K562 (cell line): ENCODE results near the gene FOXK2. TPM values are rescaled to one million over a fixed set of nuclear protein-coding genes. Genes with fewer than 3 reads are reported as not detected.

ENCODE experiments used
- ATAC-seq: fragments of 200-7000 bp; cut with Tn5 transposase; 3 replicates; pipeline ENCODE4 v1.9.1; 2020; ENCODE audit warnings: moderate library complexity
- BruUV-seq: library from RNA; stranded (reverse); fragments of 400-500 nt; replicated peaks from 2 replicates; lab custom pipeline; 2021; lab: Mats Ljungman, UMichigan
- CTCF ChIA-PET: fragments of 300-600 bp; formaldehyde crosslinking; extraction: SDS; loops from one replicate; lab custom pipeline; 2021; ENCODE audit warnings: low intra/inter-chr PET ratio; lab: Yijun Ruan, JAX
- POLR2A ChIA-PET: fragments of 300-600, 350-650 bp; sonication (Branson Sonifier 250); formaldehyde crosslinking; extraction: SDS; loops from one replicate; lab custom pipeline; 2021; ENCODE audit warnings: antibody characterized with exemption, inconsistent platforms; lab: Yijun Ruan, JAX
- DNase-seq, 4 experiments: peaks; one replicate each; pipeline versions ENCODE4 v3.0.0 to v3.0.0-alpha.2; 2011 to 2018; ENCODE audit warnings: low spot score in 3 of 4, mixed read lengths in 3 of 4; ENCODE audit errors: extremely low read depth in 1 of 4
- FAIRE-seq: peaks from 2 replicates; lab custom pipeline; 2011; peaks lifted over from hg19 to GRCh38; lab: Jason Lieb, UNC
- H2AFZ ChIP-seq: 2 replicates; pipeline ENCODE4 v1.6.0; 2011; ENCODE audit warnings: low read depth, low read length, control low read depth, inconsistent platforms
- H3K27ac ChIP-seq: fragments of 200-600 bp; 3 replicates; pipeline ENCODE4 v1.8.0; 2011; ENCODE audit warnings: low read depth, mild to moderate bottlenecking, control low read depth, inconsistent platforms, low read length, moderate library complexity, mixed read lengths; ENCODE audit errors: extremely low read depth
- H3K27me3 ChIP-seq, 2 experiments: fragments of 300-600 bp in 1 of 2; 2 replicates in 1 of 2; 3 replicates in 1 of 2; pipeline versions ENCODE4 v1.6.0 to v1.8.0; 2011; ENCODE audit warnings: inconsistent platforms in 2 of 2, low read length in 2 of 2, mild to moderate bottlenecking in 1 of 2, mixed read lengths in 1 of 2, moderate library complexity in 1 of 2; ENCODE audit not compliant: control insufficient read depth in 2 of 2, insufficient read depth in 2 of 2
- H3K36me3 ChIP-seq: fragments of 300-600 bp; 3 replicates; pipeline ENCODE4 v1.8.0; 2011; ENCODE audit warnings: mild to moderate bottlenecking, low read length, inconsistent platforms; ENCODE audit not compliant: control insufficient read depth, insufficient read depth
- H3K4me1 ChIP-seq, 2 experiments: fragments of 200-600 bp in 1 of 2; replicated peaks in 1 of 2; 2 replicates in 1 of 2; 3 replicates in 1 of 2; pipeline versions ENCODE4 v1.5.1 to v1.8.0; 2011; ENCODE audit warnings: inconsistent platforms in 2 of 2, low read length in 2 of 2, mild to moderate bottlenecking in 1 of 2, mixed read lengths in 1 of 2, moderate library complexity in 1 of 2; ENCODE audit not compliant: control insufficient read depth in 2 of 2, insufficient read depth in 2 of 2
- H3K4me2 ChIP-seq: 2 replicates; pipeline ENCODE4 v1.6.1; 2011; ENCODE audit warnings: low read length, control low read depth, inconsistent platforms, mixed read lengths; ENCODE audit not compliant: insufficient read depth
- H3K4me3 ChIP-seq: fragments of 200-600 bp; sonication (generic), shearing (Covaris generic); 2 replicates; pipeline ENCODE4 v1.5.1; 2016; ENCODE audit warnings: control low read depth, inconsistent platforms
- H3K79me2 ChIP-seq: fragments of 200-600 bp; 3 replicates; pipeline ENCODE4 v1.8.0; 2011; ENCODE audit warnings: low read length, inconsistent platforms; ENCODE audit not compliant: control insufficient read depth, insufficient read depth
- H3K9ac ChIP-seq, 2 experiments: 2 replicates each; pipeline versions ENCODE4 v1.6.0 to v1.6.1; 2011; ENCODE audit warnings: low read depth in 2 of 2, low read length in 2 of 2, control low read depth in 1 of 2, inconsistent platforms in 1 of 2, mild to moderate bottlenecking in 1 of 2, mixed read lengths in 1 of 2; ENCODE audit not compliant: insufficient read depth in 1 of 2
- H3K9me1 ChIP-seq: one replicate; pipeline ENCODE4 v1.6.0; 2011; ENCODE audit warnings: inconsistent platforms, mild to moderate bottlenecking, low read length, moderate library complexity; ENCODE audit not compliant: control insufficient read depth, insufficient read depth
- H3K9me3 ChIP-seq: replicated peaks from 2 replicates; pipeline ENCODE4 v1.5.1; 2011; ENCODE audit warnings: low read depth, low read length, inconsistent platforms; ENCODE audit not compliant: control insufficient read depth, insufficient read depth
- H4K20me1 ChIP-seq: replicated peaks from 2 replicates; pipeline ENCODE4 v1.6.1; 2011; ENCODE audit warnings: low read length, inconsistent platforms, mixed read lengths; ENCODE audit not compliant: control insufficient read depth, insufficient read depth
- E2F6 ChIP-seq, 2 experiments: IDR thresholded peaks; 2 replicates each; pipeline ENCODE4 v1.6.1; 2011; ENCODE audit warnings: borderline replicate concordance in 1 of 2, control low read depth in 1 of 2, low read depth in 1 of 2, low read length in 1 of 2, mild to moderate bottlenecking in 1 of 2, mixed read lengths in 1 of 2, moderate library complexity in 1 of 2; ENCODE audit not compliant: insufficient read depth in 1 of 2, insufficient read length in 1 of 2, poor library complexity in 1 of 2, severe bottlenecking in 1 of 2; ENCODE audit errors: extremely low read depth in 1 of 2
- FOXJ2 ChIP-seq: fragments of 200-800 bp; sonication (Bioruptor generic); IDR thresholded peaks from 2 replicates; pipeline ENCODE4 v1.6.1; 2016; ENCODE audit warnings: missing genetic modification characterization, missing compliant biosample characterization
- MAX ChIP-seq: sonication (generic); formaldehyde crosslinking; IDR thresholded peaks from 2 replicates; pipeline ENCODE4 v1.9.0; 2022; ENCODE audit warnings: mild to moderate bottlenecking, missing genetic modification reagents
- MCM3 ChIP-seq: fragments of 450-650 bp; IDR thresholded peaks from 2 replicates; pipeline ENCODE4 v1.6.1; 2016
- MNT ChIP-seq, 2 experiments: fragments of 450-650 bp; conservative IDR thresholded peaks; 2 replicates each; pipeline ENCODE4 v1.6.1; 2017; ENCODE audit warnings: mild to moderate bottlenecking in 2 of 2, moderate library complexity in 2 of 2
- POLR2AphosphoS5 ChIP-seq: IDR thresholded peaks from 2 replicates; pipeline ENCODE4 v1.6.1; 2011; ENCODE audit warnings: mild to moderate bottlenecking, low read depth, low read length, moderate library complexity; ENCODE audit not compliant: control insufficient read depth, insufficient read depth
- POLR2G ChIP-seq: fragments of 200-400 bp; formaldehyde crosslinking; IDR thresholded peaks from 2 replicates; pipeline ENCODE4 v1.6.1; 2017; ENCODE audit warnings: low read depth, mild to moderate bottlenecking, antibody characterized with exemption, low read length, moderate library complexity
- RBM22 ChIP-seq: fragments of 200-400 bp; formaldehyde crosslinking; IDR thresholded peaks from 2 replicates; pipeline ENCODE4 v1.6.1; 2018; ENCODE audit warnings: low read length, low read depth; ENCODE audit not compliant: poor library complexity, severe bottlenecking
- SIX5 ChIP-seq, 2 experiments: IDR thresholded peaks; 2 replicates each; pipeline ENCODE4 v1.6.1; 2011; ENCODE audit warnings: low read length in 2 of 2, borderline replicate concordance in 1 of 2, low read depth in 1 of 2, mild to moderate bottlenecking in 1 of 2, moderate library complexity in 1 of 2; ENCODE audit not compliant: insufficient read depth in 1 of 2
- ZBTB33 ChIP-seq: sonication (generic); formaldehyde crosslinking; IDR thresholded peaks from 2 replicates; pipeline ENCODE4 v1.8.1; 2023; ENCODE audit warnings: mild to moderate bottlenecking, missing genetic modification reagents
- WGBS: fragments of 100-300 bp; shearing (Covaris generic); methylation state at CpG from one replicate; pipeline ENCODE4 v1.1.6; 2016; ENCODE audit warnings: low coverage, mixed read lengths; ENCODE audit not compliant: insufficient coverage; ENCODE audit errors: missing lambda C conversion rate; 5-methylcytosine and 5-hydroxymethylcytosine counted together
- in situ Hi-C: fragments of 300-500 bp; cut with MboI; formaldehyde crosslinking; loops from 4 replicates; pipeline ENCODE4 v1.15.0; 2018; ENCODE audit warnings: inconsistent platforms, mixed read lengths
- intact Hi-C: fragments of 100-400 bp; cut with micrococcal nuclease; formaldehyde crosslinking; loops from 2 replicates; pipeline ENCODE4 v1.14.2; 2022
- polyA plus RNA-seq, 8 experiments: library from polyadenylated mRNA; depleted of rRNA in 4 of 8; stranded (reverse) in 5 of 8; unstranded in 3 of 8; fragments of >200 nt; fragmentation: Nextera tagmentation in 2 of 8; fragmentation: Illumina TruSeq in 1 of 8; extraction: Ambion mirVana in 2 of 8; extraction: Trizol in 1 of 8; gene quantifications; 2 replicates each; pipeline versions ENCODE4 v1.2.1 to v1.2.3, GENCODE V29; 2011 to 2014; ENCODE audit warnings: inconsistent platforms in 1 of 8, missing spikeins in 1 of 8
- total RNA-seq, 7 experiments: library from RNA; depleted of rRNA in 6 of 7; stranded (reverse); fragments of >200 nt in 6 of 7; fragmentation: Illumina TruSeq in 2 of 7; extraction: Trizol in 2 of 7; gene quantifications; 2 replicates each; pipeline versions ENCODE4 v1.2.1 to v1.2.3, GENCODE V29; 2011 to 2021; ENCODE audit warnings: low replicate concordance in 1 of 7

FOXK2 gene
- total and polyA plus RNA-seq, 9 of the 15 experiments (the other 6 are each of a cell fraction or from before 2014, with no cell fraction given) = 3.0 to 86.0 (median 44.1) TPM

GRCh38 chr17:82593590-82594087 lies 74.1 kb downstream of the FOXK2 start:
- no peak overlapping the region; the same call in 2 of the 3 replicates for H3K27ac ChIP-seq
- peak overlapping the region in 1 of 2 experiments; percentile 75; a peak in 2 of 4 replicates for H3K9ac ChIP-seq
- peaks cover 6% of the 10 kb centered on the region for H3K9me1 ChIP-seq
- TF ChIP-seq MAX (CRISPR knock-in tag) = 0 out of 2 replicates have a peak, but pooled peaks have one; percentile 16
- TF ChIP-seq ZBTB33 (CRISPR knock-in tag) = peak; percentile 66
- peak in 1 of 2 experiments; percentile 41 for TF ChIP-seq E2F6 (IDR thresholded peaks at IDR 0.05; ENCODE audit: borderline replicate concordance in 1 of 2, extremely low read depth in 1 of 2, insufficient read depth in 1 of 2, insufficient read length in 1 of 2, low read depth in 1 of 2, low read length in 1 of 2, poor library complexity in 1 of 2, severe bottlenecking in 1 of 2)
- peak; percentile 81 for TF ChIP-seq RBM22
- no peak for TF ChIP-seq MNT (conservative IDR thresholded peaks at IDR 0.05)
- no peak for TF ChIP-seq FOXJ2 (tag)
- TF ChIP-seq SIX5 (IDR thresholded peaks at IDR 0.05; ENCODE audit: borderline replicate concordance in 1 of 2, insufficient read depth in 1 of 2, low read depth in 1 of 2, low read length in 2 of 2) = no peak
- TF ChIP-seq POLR2AphosphoS5 = no peak
- TF ChIP-seq MCM3 = no peak
- peak; percentile 65; the same call in 1 of the 2 replicates for TF ChIP-seq POLR2G
- intact Hi-C loops (no loop called here), in situ Hi-C loops (no loop called here)
- peaks cover 0 to 34% of the 10 kb centered on the region in 2 experiments; a peak in 2 of 5 replicates for H3K4me1 ChIP-seq
- H3K79me2 ChIP-seq = peaks cover 20% of the 10 kb centered on the region
- no peak overlapping the region for H3K4me3 ChIP-seq
- FAIRE-seq = no peak
- WGBS = 89% methylated on average over 27 of the region's 29 CpGs
- H3K4me2 ChIP-seq = no peak overlapping the region
- H3K27me3 ChIP-seq = no peaks in the 10 kb centered on the region
- BruUV-seq = TSS peak; percentile 32
- DNase-seq = no peak
- no peaks in the 10 kb centered on the region for H4K20me1 ChIP-seq
- CTCF ChIA-PET = no interaction called here
- POLR2A ChIA-PET = interaction anchor here (0.6 kb wide), 1 partner anchor 335 kb away, joined by 3 read pairs; no protein-coding TSS in a partner anchor
- no peak for ATAC-seq
- peaks cover 84% of the 10 kb centered on the region; the same call in 2 of the 3 replicates for H3K36me3 ChIP-seq
- no peaks in the 10 kb centered on the region for H3K9me3 ChIP-seq
- no peak overlapping the region for H2AFZ ChIP-seq
